HG02885 (cell line): ENCODE measurements around the gene MMP13.
"Not testable (repeated sequence)": the region's sequence is repeated elsewhere in the genome, so short reads cannot be mapped to it uniquely, and the experiment has no call there.

Experiments
- ATAC-seq: cut with Tn5 transposase; IDR thresholded peaks from one replicate; pipeline ENCODE4 v1.9.1; 2021; ENCODE audit warnings: mild to moderate bottlenecking; ENCODE audit not compliant: unreplicated experiment, poor library complexity

The MMP13 gene

GRCh38 chr11:102955624-102956023, at the start of gene MMP13:
Gene MMP13 (minus strand): TSS chr11:102955732. CDS start chr11:102955705, 27 bp downstream.
- no peak for ATAC-seq

- ATAC-seq = peak; percentile 46
Measured at GRCh38 chr11:103004234-103004633, 48.7 kb upstream of the MMP13 start.

GRCh38 chr11:102994105-102994504, 38.6 kb upstream of the MMP13 start:
- no peak for ATAC-seq

GRCh38 chr11:102991776-102992175, 36.2 kb upstream of the MMP13 start:
- ATAC-seq = no peak

GRCh38 chr11:102990145-102990544, 34.6 kb upstream of the MMP13 start:
- no peak for ATAC-seq

- no peak for ATAC-seq
Measured at GRCh38 chr11:102989379-102990047, 34.0 kb upstream of the MMP13 start.

- ATAC-seq = no peak
Measured at GRCh38 chr11:102986815-102987214, 31.3 kb upstream of the MMP13 start.

- no peak for ATAC-seq
Measured at GRCh38 chr11:102985850-102986249, 30.3 kb upstream of the MMP13 start.

- ATAC-seq = no peak
Measured at GRCh38 chr11:102983486-102983885, 28.0 kb upstream of the MMP13 start.

GRCh38 chr11:102981324-102981910, 25.9 kb upstream of the MMP13 start:
- peak; percentile 66 for ATAC-seq

- no peak for ATAC-seq
Measured at GRCh38 chr11:102974552-102975280, 19.2 kb upstream of the MMP13 start.

- ATAC-seq = not testable (repeated sequence)
Measured at GRCh38 chr11:102973698-102974097, 18.2 kb upstream of the MMP13 start.

- ATAC-seq = no peak
Measured at GRCh38 chr11:102972853-102973252, 17.3 kb upstream of the MMP13 start.

- no peak for ATAC-seq
Measured at GRCh38 chr11:102971766-102972165, 16.2 kb upstream of the MMP13 start.

GRCh38 chr11:102967497-102967896, 12.0 kb upstream of the MMP13 start:
- no peak for ATAC-seq

GRCh38 chr11:102966011-102966410, 10.5 kb upstream of the MMP13 start:
- no peak for ATAC-seq

- no peak for ATAC-seq
Measured at GRCh38 chr11:102964867-102965266, 9.3 kb upstream of the MMP13 start.

GRCh38 chr11:102957953-102958352, 2.4 kb upstream of the MMP13 start:
- ATAC-seq = no peak

- ATAC-seq = no peak
Measured at GRCh38 chr11:102950622-102951081, 4.9 kb downstream of the MMP13 start.

- ATAC-seq = no peak
Measured at GRCh38 chr11:102946237-102946636, 9.3 kb downstream of the MMP13 start.
